Measurements from ENCODE around the gene PROSER1. TPM values are rescaled to one million over a fixed set of nuclear protein-coding genes. Genes with fewer than 3 reads are reported as not detected.

Gene PROSER1
- total and polyA plus RNA-seq, 7 donors, result 9.2 to 20.3 (median 13.6) TPM

- 57 to 65% methylated on average over 2 of the region's 2 CpGs for WGBS, 2 donors
- TF ChIP-seq POLR2AphosphoS5 (IDR thresholded peaks at IDR 0.05) (no peak), POLR2A (IDR thresholded peaks at IDR 0.05) (no peak), EP300 (IDR thresholded peaks at IDR 0.05) (no peak)
- TF ChIP-seq, protein P1, sequence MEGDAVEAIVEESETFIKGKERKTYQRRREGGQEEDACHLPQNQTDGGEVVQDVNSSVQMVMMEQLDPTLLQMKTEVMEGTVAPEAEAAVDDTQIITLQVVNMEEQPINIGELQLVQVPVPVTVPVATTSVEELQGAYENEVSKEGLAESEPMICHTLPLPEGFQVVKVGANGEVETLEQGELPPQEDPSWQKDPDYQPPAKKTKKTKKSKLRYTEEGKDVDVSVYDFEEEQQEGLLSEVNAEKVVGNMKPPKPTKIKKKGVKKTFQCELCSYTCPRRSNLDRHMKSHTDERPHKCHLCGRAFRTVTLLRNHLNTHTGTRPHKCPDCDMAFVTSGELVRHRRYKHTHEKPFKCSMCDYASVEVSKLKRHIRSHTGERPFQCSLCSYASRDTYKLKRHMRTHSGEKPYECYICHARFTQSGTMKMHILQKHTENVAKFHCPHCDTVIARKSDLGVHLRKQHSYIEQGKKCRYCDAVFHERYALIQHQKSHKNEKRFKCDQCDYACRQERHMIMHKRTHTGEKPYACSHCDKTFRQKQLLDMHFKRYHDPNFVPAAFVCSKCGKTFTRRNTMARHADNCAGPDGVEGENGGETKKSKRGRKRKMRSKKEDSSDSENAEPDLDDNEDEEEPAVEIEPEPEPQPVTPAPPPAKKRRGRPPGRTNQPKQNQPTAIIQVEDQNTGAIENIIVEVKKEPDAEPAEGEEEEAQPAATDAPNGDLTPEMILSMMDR (IDR thresholded peaks at IDR 0.05), result no peak
- no peak for DNase-seq
- Histone ChIP-seq H3K4me3 (no peak overlapping the region), H3K4me1 (no peaks in the 10 kb centered on the region), H3K27me3 (no peaks in the 10 kb centered on the region), H3K27ac (no peak overlapping the region), H3K9me3 (no peaks in the 10 kb centered on the region), H3K36me3 (no peaks in the 10 kb centered on the region)
- intact Hi-C loops (cut with DNase I), result no loop called here
Measured at GRCh38 chr13:38969187-38969586, 68.7 kb downstream of the PROSER1 start.

DNA sequence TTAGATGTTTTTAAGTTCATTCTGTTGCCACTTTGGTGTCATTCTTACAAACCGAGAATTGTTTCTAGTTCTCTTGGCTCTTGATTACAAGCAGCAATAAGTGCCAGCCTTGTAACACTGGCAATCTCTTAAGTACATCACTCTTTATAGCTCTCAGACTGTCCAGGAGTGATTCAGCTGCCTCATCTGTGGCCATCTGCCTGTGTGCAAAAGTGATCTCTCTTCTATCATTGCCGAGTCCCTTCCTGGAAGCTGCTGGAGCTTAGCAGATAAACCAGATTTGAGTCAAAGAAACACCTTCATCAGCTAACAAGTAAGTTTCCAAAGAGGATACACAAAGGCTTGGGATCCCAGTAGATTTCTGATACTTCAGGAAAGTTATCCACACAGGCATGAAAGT is 70.4 kb downstream of the PROSER1 start:
- H3K27ac ChIP-seq, result no peak overlapping the region
- H3K36me3 ChIP-seq, result no peaks in the 10 kb centered on the region
- intact Hi-C loops (cut with DNase I), result no loop called here
- H3K4me1 ChIP-seq, result no peaks in the 10 kb centered on the region
- H3K27me3 ChIP-seq, result no peaks in the 10 kb centered on the region
- no peak for DNase-seq
- no peak for TF ChIP-seq POLR2AphosphoS5 (IDR thresholded peaks at IDR 0.05)
- TF ChIP-seq POLR2A (IDR thresholded peaks at IDR 0.05), result no peak
- no peak for TF ChIP-seq EP300 (IDR thresholded peaks at IDR 0.05)
- TF ChIP-seq, protein P1 (IDR thresholded peaks at IDR 0.05), result no peak
- H3K9me3 ChIP-seq, result no peaks in the 10 kb centered on the region
- 59 to 67% methylated on average over 2 of the region's 2 CpGs for WGBS, 2 donors
- H3K4me3 ChIP-seq, result no peak overlapping the region

DNA sequence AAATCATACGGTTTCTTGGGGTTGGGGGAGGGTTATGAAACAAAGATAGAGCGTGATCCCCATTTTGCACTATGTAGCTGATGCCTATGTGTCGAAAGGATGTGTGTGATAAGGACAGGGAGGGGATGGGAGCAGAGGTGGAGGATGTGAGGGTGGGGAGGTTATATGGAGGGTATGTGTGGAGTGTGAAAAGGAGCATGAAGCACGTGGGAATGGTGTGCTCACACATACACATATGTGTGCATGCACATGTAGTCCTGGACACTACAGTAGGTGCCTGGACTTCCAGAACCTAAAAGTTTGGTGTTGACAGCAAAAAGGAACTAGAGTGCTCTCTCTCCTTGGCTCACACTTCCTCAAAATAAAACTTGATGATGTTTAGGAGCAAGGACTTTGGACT is 72.6 kb downstream of the PROSER1 start:
- no peaks in the 10 kb centered on the region for H3K9me3 ChIP-seq
- WGBS, 2 donors, result 82 to 87% methylated on average over 4 of the region's 4 CpGs
- no peak for TF ChIP-seq POLR2A (IDR thresholded peaks at IDR 0.05)
- TF ChIP-seq POLR2AphosphoS5 (IDR thresholded peaks at IDR 0.05), result no peak
- TF ChIP-seq, protein P1 (IDR thresholded peaks at IDR 0.05), result no peak
- TF ChIP-seq EP300 (IDR thresholded peaks at IDR 0.05), result no peak
- no peaks in the 10 kb centered on the region for H3K36me3 ChIP-seq
- no peak overlapping the region for H3K27ac ChIP-seq
- intact Hi-C loops (cut with DNase I), result no loop called here
- no peaks in the 10 kb centered on the region for H3K4me1 ChIP-seq
- no peaks in the 10 kb centered on the region for H3K27me3 ChIP-seq
- no peak overlapping the region for H3K4me3 ChIP-seq
- DNase-seq, result no peak

DNA sequence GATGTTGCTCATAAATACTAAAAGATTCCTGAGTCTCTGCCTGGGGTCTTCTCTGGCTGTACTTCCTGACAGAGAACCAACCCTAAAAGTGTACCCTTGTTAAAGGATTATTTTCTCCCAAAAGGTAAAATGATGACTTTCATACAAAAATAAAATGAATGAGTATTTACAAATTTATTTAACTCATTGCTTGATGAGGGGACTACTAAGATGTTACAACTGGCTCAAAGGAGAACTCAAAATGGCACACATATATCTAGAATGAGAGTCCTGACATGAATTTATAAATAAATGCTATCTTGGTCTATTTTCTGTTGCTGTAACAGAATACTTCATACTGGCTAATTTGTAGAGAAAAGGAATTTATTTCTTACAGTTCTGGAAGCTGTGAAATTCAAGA is 77.7 kb downstream of the PROSER1 start:
- TF ChIP-seq EP300 (IDR thresholded peaks at IDR 0.05) (no peak), POLR2A (IDR thresholded peaks at IDR 0.05) (no peak), POLR2AphosphoS5 (IDR thresholded peaks at IDR 0.05) (no peak)
- TF ChIP-seq, protein P1 (IDR thresholded peaks at IDR 0.05), result no peak
- no peaks in the 10 kb centered on the region for H3K36me3 ChIP-seq
- intact Hi-C loops (cut with DNase I), result no loop called here
- H3K9me3 ChIP-seq, result no peaks in the 10 kb centered on the region
- H3K27me3 ChIP-seq, result no peaks in the 10 kb centered on the region
- H3K4me1 ChIP-seq, result no peaks in the 10 kb centered on the region
- H3K27ac ChIP-seq, result no peak overlapping the region
- no peak for DNase-seq
- no peak overlapping the region for H3K4me3 ChIP-seq

Other genes with a start within 250 kb of the PROSER1 start
- not detected for gene STOML3, start 47.3 kb downstream of the PROSER1 start, total RNA-seq
- under 1 TPM; 0.03 to 0.60 (median 0.23) TPM for gene STOML3, start 47.3 kb downstream of the PROSER1 start, polyA plus RNA-seq
- 10 to 100 TPM; 14.5 to 16.9 (median 15.7) TPM for gene NHLRC3, start 367 bp upstream of the PROSER1 start, total RNA-seq
- 10 to 100 TPM in 1 of 3 donors, 1 to 10 TPM in 2; 2.4 to 12.0 (median 6.2) TPM for gene NHLRC3, start 367 bp upstream of the PROSER1 start, polyA plus RNA-seq

All from sigmoid colon (tissue), 7 donors.